HEK293T (cell line): ENCODE data around the gene RARG.

Source experiments
- ARNT ChIP-seq: fragments of 450-650 bp; IDR thresholded peaks from 2 replicates; pipeline ENCODE4 v1.6.1; 2017; ENCODE audit warnings: mild to moderate bottlenecking
- BHLHE40 ChIP-seq: fragments of 450-650 bp; IDR thresholded peaks from 2 replicates; pipeline ENCODE4 v1.6.1; 2016; ENCODE audit warnings: mild to moderate bottlenecking, moderate library complexity, borderline replicate concordance
- ELF4 ChIP-seq: fragments of 450-650 bp; IDR thresholded peaks from 2 replicates; pipeline ENCODE4 v1.6.1; 2017; ENCODE audit warnings: antibody characterized with exemption
- FOXA1 ChIP-seq: fragments of 450-650 bp; IDR thresholded peaks from 2 replicates; pipeline ENCODE4 v1.6.1; 2016; ENCODE audit warnings: mild to moderate bottlenecking
- FOXK2 ChIP-seq: fragments of 450-650 bp; IDR thresholded peaks from 2 replicates; pipeline ENCODE4 v1.6.1; 2016; ENCODE audit warnings: mild to moderate bottlenecking
- FOXM1 ChIP-seq: fragments of 450-650 bp; IDR thresholded peaks from 2 replicates; pipeline ENCODE4 v1.6.1; 2017; ENCODE audit warnings: mild to moderate bottlenecking, borderline replicate concordance
- HDGF ChIP-seq: fragments of 450-650 bp; IDR thresholded peaks from 2 replicates; pipeline ENCODE4 v1.6.1; 2017; ENCODE audit warnings: antibody characterized with exemption, borderline replicate concordance
- L3MBTL2 ChIP-seq: fragments of 450-650 bp; conservative IDR thresholded peaks from 2 replicates; pipeline ENCODE4 v1.6.1; 2016; ENCODE audit warnings: mild to moderate bottlenecking
- NFRKB ChIP-seq: fragments of 450-650 bp; IDR thresholded peaks from 2 replicates; pipeline ENCODE4 v1.6.1; 2016; ENCODE audit warnings: mild to moderate bottlenecking, moderate library complexity
- SP1 ChIP-seq: fragments of 450-650 bp; IDR thresholded peaks from 2 replicates; pipeline ENCODE4 v1.6.1; 2017
- SUZ12 ChIP-seq: fragments of 450-650 bp; IDR thresholded peaks from 2 replicates; pipeline ENCODE4 v1.6.1; 2016; ENCODE audit warnings: mild to moderate bottlenecking
- TARDBP ChIP-seq: fragments of 450-650 bp; IDR thresholded peaks from 2 replicates; pipeline ENCODE4 v1.6.1; 2016
- ZNF384 ChIP-seq: fragments of 450-650 bp; IDR thresholded peaks from 2 replicates; pipeline ENCODE4 v1.6.1; 2016
- TF ChIP-seq, protein P1 (sequence below): fragments of 450-650 bp; IDR thresholded peaks from 2 replicates; pipeline ENCODE4 v1.6.1; 2016

GRCh38 chr12:53227836-53228235, 4.2 kb downstream of the RARG start:
- TF ChIP-seq FOXM1 (no peak), ELF4 (no peak), ARNT (no peak), SP1 (no peak), NFRKB (no peak), FOXA1 (no peak), SUZ12 (no peak), HDGF (no peak), BHLHE40 (no peak), TARDBP (no peak), FOXK2 (no peak), L3MBTL2 (no peak), ZNF384 (no peak)
- TF ChIP-seq, protein P1, sequence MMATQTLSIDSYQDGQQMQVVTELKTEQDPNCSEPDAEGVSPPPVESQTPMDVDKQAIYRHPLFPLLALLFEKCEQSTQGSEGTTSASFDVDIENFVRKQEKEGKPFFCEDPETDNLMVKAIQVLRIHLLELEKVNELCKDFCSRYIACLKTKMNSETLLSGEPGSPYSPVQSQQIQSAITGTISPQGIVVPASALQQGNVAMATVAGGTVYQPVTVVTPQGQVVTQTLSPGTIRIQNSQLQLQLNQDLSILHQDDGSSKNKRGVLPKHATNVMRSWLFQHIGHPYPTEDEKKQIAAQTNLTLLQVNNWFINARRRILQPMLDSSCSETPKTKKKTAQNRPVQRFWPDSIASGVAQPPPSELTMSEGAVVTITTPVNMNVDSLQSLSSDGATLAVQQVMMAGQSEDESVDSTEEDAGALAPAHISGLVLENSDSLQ: no peak
